ENCODE results near the gene KYNU. TPM values are rescaled to one million over a fixed set of nuclear protein-coding genes. Genes with fewer than 3 reads are reported as not detected.

The KYNU gene
- total and polyA plus RNA-seq, 2 of the 13 experiments (the other 11 are each of a cell fraction or from before 2014, with no cell fraction given) = 21.9 to 68.6 TPM

- TF ChIP-seq ZNF142 (CRISPR knock-in tag; IDR thresholded peaks at IDR 0.05) (no peak), NFE2L2 (IDR thresholded peaks at IDR 0.05; ENCODE audit: low read length) (no peak), ZNF703 (CRISPR knock-in tag; IDR thresholded peaks at IDR 0.05; ENCODE audit: borderline replicate concordance) (no peak), CTCF (CRISPR knock-in tag; IDR thresholded peaks at IDR 0.05) (no peak), HNRNPLL (IDR thresholded peaks at IDR 0.05; ENCODE audit: low read depth, low read length, poor library complexity, severe bottlenecking) (no peak), ZSCAN20 (CRISPR knock-in tag; IDR thresholded peaks at IDR 0.05; ENCODE audit: borderline replicate concordance) (no peak), E2F1 (CRISPR knock-in tag; IDR thresholded peaks at IDR 0.05) (no peak), ZNF850 (CRISPR knock-in tag; conservative IDR thresholded peaks at IDR 0.05) (no peak), ELK4 (CRISPR knock-in tag; IDR thresholded peaks at IDR 0.05; ENCODE audit: borderline replicate concordance) (no peak), TSC22D2 (CRISPR knock-in tag; IDR thresholded peaks at IDR 0.05; ENCODE audit: borderline replicate concordance) (no peak), HIVEP1 (CRISPR knock-in tag; IDR thresholded peaks at IDR 0.05) (no peak)
- TF ChIP-seq, protein P1, sequence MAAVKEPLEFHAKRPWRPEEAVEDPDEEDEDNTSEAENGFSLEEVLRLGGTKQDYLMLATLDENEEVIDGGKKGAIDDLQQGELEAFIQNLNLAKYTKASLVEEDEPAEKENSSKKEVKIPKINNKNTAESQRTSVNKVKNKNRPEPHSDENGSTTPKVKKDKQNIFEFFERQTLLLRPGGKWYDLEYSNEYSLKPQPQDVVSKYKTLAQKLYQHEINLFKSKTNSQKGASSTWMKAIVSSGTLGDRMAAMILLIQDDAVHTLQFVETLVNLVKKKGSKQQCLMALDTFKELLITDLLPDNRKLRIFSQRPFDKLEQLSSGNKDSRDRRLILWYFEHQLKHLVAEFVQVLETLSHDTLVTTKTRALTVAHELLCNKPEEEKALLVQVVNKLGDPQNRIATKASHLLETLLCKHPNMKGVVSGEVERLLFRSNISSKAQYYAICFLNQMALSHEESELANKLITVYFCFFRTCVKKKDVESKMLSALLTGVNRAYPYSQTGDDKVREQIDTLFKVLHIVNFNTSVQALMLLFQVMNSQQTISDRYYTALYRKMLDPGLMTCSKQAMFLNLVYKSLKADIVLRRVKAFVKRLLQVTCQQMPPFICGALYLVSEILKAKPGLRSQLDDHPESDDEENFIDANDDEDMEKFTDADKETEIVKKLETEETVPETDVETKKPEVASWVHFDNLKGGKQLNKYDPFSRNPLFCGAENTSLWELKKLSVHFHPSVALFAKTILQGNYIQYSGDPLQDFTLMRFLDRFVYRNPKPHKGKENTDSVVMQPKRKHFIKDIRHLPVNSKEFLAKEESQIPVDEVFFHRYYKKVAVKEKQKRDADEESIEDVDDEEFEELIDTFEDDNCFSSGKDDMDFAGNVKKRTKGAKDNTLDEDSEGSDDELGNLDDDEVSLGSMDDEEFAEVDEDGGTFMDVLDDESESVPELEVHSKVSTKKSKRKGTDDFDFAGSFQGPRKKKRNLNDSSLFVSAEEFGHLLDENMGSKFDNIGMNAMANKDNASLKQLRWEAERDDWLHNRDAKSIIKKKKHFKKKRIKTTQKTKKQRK (IDR thresholded peaks at IDR 0.05; ENCODE audit: low read length) = no peak
- TF ChIP-seq, protein P2, sequence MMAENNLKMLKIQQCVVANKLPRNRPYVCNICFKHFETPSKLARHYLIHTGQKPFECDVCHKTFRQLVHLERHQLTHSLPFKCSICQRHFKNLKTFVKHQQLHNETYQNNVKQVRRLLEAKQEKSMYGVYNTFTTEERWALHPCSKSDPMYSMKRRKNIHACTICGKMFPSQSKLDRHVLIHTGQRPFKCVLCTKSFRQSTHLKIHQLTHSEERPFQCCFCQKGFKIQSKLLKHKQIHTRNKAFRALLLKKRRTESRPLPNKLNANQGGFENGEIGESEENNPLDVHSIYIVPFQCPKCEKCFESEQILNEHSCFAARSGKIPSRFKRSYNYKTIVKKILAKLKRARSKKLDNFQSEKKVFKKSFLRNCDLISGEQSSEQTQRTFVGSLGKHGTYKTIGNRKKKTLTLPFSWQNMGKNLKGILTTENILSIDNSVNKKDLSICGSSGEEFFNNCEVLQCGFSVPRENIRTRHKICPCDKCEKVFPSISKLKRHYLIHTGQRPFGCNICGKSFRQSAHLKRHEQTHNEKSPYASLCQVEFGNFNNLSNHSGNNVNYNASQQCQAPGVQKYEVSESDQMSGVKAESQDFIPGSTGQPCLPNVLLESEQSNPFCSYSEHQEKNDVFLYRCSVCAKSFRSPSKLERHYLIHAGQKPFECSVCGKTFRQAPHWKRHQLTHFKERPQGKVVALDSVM (CRISPR knock-in tag; IDR thresholded peaks at IDR 0.05) = no peak
These were observed 13.9 kb upstream of the KYNU start (continued) for GRCh38 chr2:142863485-142863961.

Measured in HepG2 (cell line).